Measurements from ENCODE around the gene GRM2.

The GRM2 gene

GRCh38 chr3:51705276-51706020, 1.4 kb upstream of the GRM2 start:
- no peak for DNase-seq (ENCODE audit: low spot score)

GRCh38 chr3:51706021-51706485, 815 bp upstream of the GRM2 start:
- DNase-seq (ENCODE audit: low spot score) = no peak

GRCh38 chr3:51708216-51708845, 1.5 kb downstream of the GRM2 start:
- no peak for DNase-seq (ENCODE audit: low spot score)

GRCh38 chr3:51709004-51709420, 2.1 kb downstream of the GRM2 start:
- DNase-seq (ENCODE audit: low spot score) = no peak

GRCh38 chr3:51709675-51710074, 2.8 kb downstream of the GRM2 start:
- DNase-seq (ENCODE audit: low spot score) = no peak

- peak; percentile 16 for DNase-seq (ENCODE audit: low spot score)
Observed at GRCh38 chr3:51710631-51711351, 3.9 kb downstream of the GRM2 start.

GRCh38 chr3:51711352-51712037, 4.6 kb downstream of the GRM2 start:
- no peak for DNase-seq (ENCODE audit: low spot score)

- DNase-seq (ENCODE audit: low spot score) = no peak
Observed at GRCh38 chr3:51712038-51712420, 5.2 kb downstream of the GRM2 start.

- no peak for DNase-seq (ENCODE audit: low spot score)
Observed at GRCh38 chr3:51712511-51712931, 5.7 kb downstream of the GRM2 start.

- DNase-seq (ENCODE audit: low spot score) = no peak
Observed at GRCh38 chr3:51712963-51713362, 6.1 kb downstream of the GRM2 start.

- DNase-seq (ENCODE audit: low spot score) = no peak
Observed at GRCh38 chr3:51715231-51715976, 8.5 kb downstream of the GRM2 start.

GRCh38 chr3:51715977-51716294, 9.1 kb downstream of the GRM2 start:
- DNase-seq (ENCODE audit: low spot score) = no peak

- DNase-seq (ENCODE audit: low spot score) = no peak
Observed at GRCh38 chr3:51716805-51717204, 9.9 kb downstream of the GRM2 start.

GRCh38 chr3:51717446-51717845, 10.6 kb downstream of the GRM2 start:
- DNase-seq (ENCODE audit: low spot score) = no peak

- no peak for DNase-seq (ENCODE audit: low spot score)
Observed at GRCh38 chr3:51717947-51718346, 11.1 kb downstream of the GRM2 start.

GRCh38 chr3:51718547-51719409, 11.9 kb downstream of the GRM2 start:
- DNase-seq (ENCODE audit: low spot score) = peak; percentile 42

GRCh38 chr3:51719410-51720025, 12.7 kb downstream of the GRM2 start:
- no peak for DNase-seq (ENCODE audit: low spot score)

GRCh38 chr3:51720292-51721061, 13.6 kb downstream of the GRM2 start:
- DNase-seq (ENCODE audit: low spot score) = no peak

GRCh38 chr3:51721062-51721745, 14.3 kb downstream of the GRM2 start:
- DNase-seq (ENCODE audit: low spot score) = no peak

Data from cerebellar cortex (tissue), 1 donor.